Lower lobe of right lung (tissue), 2 donors: ENCODE data around the gene DIAPH3. TPM values are rescaled to one million over a fixed set of nuclear protein-coding genes. Genes with fewer than 3 reads are reported as not detected.

Experiments
- ATAC-seq, 2 donors: fragments of 200-7000 bp; cut with Tn5 transposase; one replicate each; pipeline ENCODE4 v1.9.1; 2020 to 2022; ENCODE audit warnings: mild to moderate bottlenecking in 2 of 2, moderate library complexity in 2 of 2
- DNase-seq: peaks from one replicate; pipeline ENCODE4 v3.0.0-alpha.2; 2020
- H3K27ac ChIP-seq: fragments of 200-600 bp; one replicate; pipeline ENCODE4 v1.8.0; 2022
- H3K27me3 ChIP-seq: fragments of 200-600 bp; one replicate; pipeline ENCODE4 v1.8.0; 2022; ENCODE audit warnings: low read depth
- H3K36me3 ChIP-seq: fragments of 200-600 bp; one replicate; pipeline ENCODE4 v1.8.0; 2022; ENCODE audit warnings: mild to moderate bottlenecking
- H3K4me1 ChIP-seq: fragments of 200-600 bp; one replicate; pipeline ENCODE4 v1.8.0; 2022
- H3K4me3 ChIP-seq: fragments of 200-600 bp; one replicate; pipeline ENCODE4 v1.8.0; 2022; ENCODE audit warnings: mild to moderate bottlenecking
- H3K9me3 ChIP-seq: fragments of 200-600 bp; one replicate; pipeline ENCODE4 v1.8.0; 2022
- intact Hi-C: fragments of 100-400 bp; cut with DNase I; formaldehyde crosslinking; loops from one replicate; pipeline ENCODE4 v1.11.0; 2022
- total RNA-seq: library from RNA; stranded (reverse); fragmentation: NEBNext Ultra II Directional; extraction: Animal tissue kit (Norgen Biotek cat#: 25700); gene quantifications from one replicate; pipeline ENCODE4 v1.2.1, GENCODE V29; 2021
- TF ChIP-seq, protein P1 (sequence below): fragments of 200-600 bp; IDR thresholded peaks from one replicate; pipeline ENCODE4 v1.8.0; 2022; ENCODE audit warnings: antibody characterized with exemption, mild to moderate bottlenecking
- donor health status: DM: no; HTN: yes; CAD: no; lungs with severe emphysema.

The DIAPH3 gene
- total RNA-seq, 1 donor from 2014 or later: 3.2 TPM

GRCh38 chr13:59721926-59722910 lies 441.5 kb downstream of the DIAPH3 start:
- no peaks in the 10 kb centered on the region for H3K9me3 ChIP-seq
- ATAC-seq (no peak), DNase-seq (no peak)
- no peaks in the 10 kb centered on the region for H3K36me3 ChIP-seq
- no peak overlapping the region for H3K4me3 ChIP-seq
- intact Hi-C loops: no loop called here
- H3K4me1 ChIP-seq: no peaks in the 10 kb centered on the region
- no peak overlapping the region for H3K27ac ChIP-seq
- no peaks in the 10 kb centered on the region for H3K27me3 ChIP-seq
- TF ChIP-seq, protein P1, sequence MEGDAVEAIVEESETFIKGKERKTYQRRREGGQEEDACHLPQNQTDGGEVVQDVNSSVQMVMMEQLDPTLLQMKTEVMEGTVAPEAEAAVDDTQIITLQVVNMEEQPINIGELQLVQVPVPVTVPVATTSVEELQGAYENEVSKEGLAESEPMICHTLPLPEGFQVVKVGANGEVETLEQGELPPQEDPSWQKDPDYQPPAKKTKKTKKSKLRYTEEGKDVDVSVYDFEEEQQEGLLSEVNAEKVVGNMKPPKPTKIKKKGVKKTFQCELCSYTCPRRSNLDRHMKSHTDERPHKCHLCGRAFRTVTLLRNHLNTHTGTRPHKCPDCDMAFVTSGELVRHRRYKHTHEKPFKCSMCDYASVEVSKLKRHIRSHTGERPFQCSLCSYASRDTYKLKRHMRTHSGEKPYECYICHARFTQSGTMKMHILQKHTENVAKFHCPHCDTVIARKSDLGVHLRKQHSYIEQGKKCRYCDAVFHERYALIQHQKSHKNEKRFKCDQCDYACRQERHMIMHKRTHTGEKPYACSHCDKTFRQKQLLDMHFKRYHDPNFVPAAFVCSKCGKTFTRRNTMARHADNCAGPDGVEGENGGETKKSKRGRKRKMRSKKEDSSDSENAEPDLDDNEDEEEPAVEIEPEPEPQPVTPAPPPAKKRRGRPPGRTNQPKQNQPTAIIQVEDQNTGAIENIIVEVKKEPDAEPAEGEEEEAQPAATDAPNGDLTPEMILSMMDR: no peak

- Histone ChIP-seq H3K27me3 (no peaks in the 10 kb centered on the region), H3K4me1 (no peaks in the 10 kb centered on the region), H3K27ac (no peak overlapping the region), H3K36me3 (no peaks in the 10 kb centered on the region), H3K4me3 (no peak overlapping the region), H3K9me3 (no peaks in the 10 kb centered on the region)
- no peak for ATAC-seq
- TF ChIP-seq, protein P1: no peak
- DNase-seq: no peak
- intact Hi-C loops: no loop called here
Measured at GRCh38 chr13:59715611-59716010, 448.1 kb downstream of the DIAPH3 start.

GRCh38 chr13:59710996-59711701 lies 452.6 kb downstream of the DIAPH3 start:
- Histone ChIP-seq H3K4me3 (no peak overlapping the region), H3K4me1 (no peaks in the 10 kb centered on the region), H3K9me3 (no peaks in the 10 kb centered on the region), H3K27me3 (no peaks in the 10 kb centered on the region), H3K36me3 (no peaks in the 10 kb centered on the region), H3K27ac (no peak overlapping the region)
- intact Hi-C loops: no loop called here
- no peak for ATAC-seq
- TF ChIP-seq, protein P1: no peak
- no peak for DNase-seq

DNA sequence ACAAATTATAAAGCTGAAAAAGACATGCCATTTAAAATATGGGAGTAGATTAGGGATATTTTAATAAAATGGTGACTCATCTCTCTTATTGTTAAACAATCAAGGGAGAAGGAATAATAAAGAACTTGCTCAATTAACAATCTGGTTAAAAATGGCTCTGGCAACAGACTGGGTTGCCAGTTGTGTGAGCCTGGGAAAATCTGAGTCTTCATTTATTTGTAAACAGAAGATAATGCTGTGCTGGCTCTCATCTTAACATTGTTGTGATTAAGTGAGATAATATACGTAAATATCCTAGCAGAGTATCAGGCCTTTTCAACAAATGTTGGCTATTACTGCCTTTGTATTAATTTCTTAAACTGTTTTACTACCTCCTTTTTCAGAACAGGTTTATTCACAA lies 453.3 kb downstream of the DIAPH3 start:
- H3K27ac ChIP-seq: no peak overlapping the region
- TF ChIP-seq, protein P1: no peak
- no peak for ATAC-seq

DNA sequence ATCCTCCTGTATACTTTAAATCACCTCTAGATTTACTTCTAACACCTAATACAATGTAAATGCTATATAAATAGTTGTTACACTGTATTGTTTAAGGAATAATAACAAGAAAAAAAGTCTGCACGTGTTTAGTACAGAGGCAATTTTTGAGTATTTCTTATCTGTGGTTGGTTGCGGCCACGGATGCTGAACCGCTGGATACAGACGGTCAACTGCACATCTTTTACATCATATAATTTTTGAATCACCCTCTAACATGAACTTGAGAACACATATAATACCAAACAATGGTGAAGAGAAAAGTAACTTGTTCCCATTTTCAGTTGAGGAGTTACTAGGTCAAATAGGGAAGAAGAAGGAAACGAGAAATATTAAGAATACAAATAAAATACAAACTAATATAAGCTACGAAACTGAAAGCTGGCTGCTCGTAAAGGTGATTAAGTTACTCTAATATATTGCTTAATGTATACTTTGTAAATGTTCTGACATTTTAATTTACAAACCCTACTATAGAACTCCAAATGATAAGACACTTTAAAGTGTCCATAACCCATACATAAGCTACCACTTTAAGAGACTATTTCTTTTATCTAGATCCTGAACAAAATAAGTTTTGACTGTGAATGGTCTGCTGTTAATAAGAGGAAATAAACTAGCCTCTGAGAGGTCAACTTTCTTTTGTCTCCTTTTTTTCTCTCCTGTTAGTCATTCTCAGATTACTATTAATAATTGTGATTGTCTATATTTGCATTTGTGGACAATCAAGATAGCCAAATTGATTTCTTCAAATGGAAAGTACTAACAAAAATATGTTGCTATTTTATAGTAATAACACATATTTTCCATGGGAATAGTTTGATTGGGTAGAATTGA lies 457.4 kb downstream of the DIAPH3 start:
- Histone ChIP-seq H3K4me3 (no peak overlapping the region), H3K27ac (no peak overlapping the region), H3K4me1 (no peaks in the 10 kb centered on the region), H3K27me3 (no peaks in the 10 kb centered on the region), H3K9me3 (no peaks in the 10 kb centered on the region), H3K36me3 (no peaks in the 10 kb centered on the region)
- DNase-seq (no peak), ATAC-seq (no peak)
- intact Hi-C loops: no loop called here
- TF ChIP-seq, protein P1: no peak

More for the DNA sequence above, 453.3 kb downstream of the DIAPH3 start:
- no peaks in the 10 kb centered on the region for H3K27me3 ChIP-seq
- H3K9me3 ChIP-seq: no peaks in the 10 kb centered on the region
- intact Hi-C loops: no loop called here
- no peaks in the 10 kb centered on the region for H3K36me3 ChIP-seq
- no peak for DNase-seq
- H3K4me1 ChIP-seq: no peaks in the 10 kb centered on the region
- H3K4me3 ChIP-seq: no peak overlapping the region
